ENCODE results near the gene MIPOL1.

DNA sequence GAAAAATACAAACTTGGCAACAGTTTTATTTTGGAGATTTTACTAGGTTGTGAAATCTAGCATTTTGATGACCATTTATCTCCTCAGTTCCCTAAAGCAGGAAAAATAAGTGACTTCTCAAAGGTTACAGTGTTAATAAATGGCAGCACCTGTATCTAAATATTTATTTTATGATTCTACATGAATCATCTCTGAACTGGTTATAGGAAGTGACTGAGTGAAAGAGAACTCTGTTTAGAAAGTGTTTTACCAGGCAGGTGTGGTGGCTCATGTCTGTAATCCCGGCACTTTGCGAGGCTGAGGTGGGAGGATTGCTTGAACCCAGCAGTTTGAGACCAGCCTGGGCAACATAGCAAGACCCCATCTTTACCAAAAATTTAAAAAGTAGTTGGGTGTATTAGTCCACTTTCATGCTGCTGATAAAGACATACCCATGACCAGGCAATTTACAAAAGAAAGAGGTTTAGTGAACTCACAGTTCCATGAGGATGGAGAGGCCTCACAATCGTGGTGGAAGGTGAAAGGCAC is 26.3 kb downstream of the MIPOL1 start:
- TF ChIP-seq CTCF (IDR thresholded peaks at IDR 0.05) (no peak), POLR2AphosphoS5 (IDR thresholded peaks at IDR 0.05) (no peak)
